ENCODE results near the gene APOBEC3C.
"Not testable (repeated sequence)": the region's sequence is repeated elsewhere in the genome, so short reads cannot be mapped to it uniquely, and the experiment has no call there.

The APOBEC3C gene

GRCh38 chr22:39066442-39067276 lies 52.6 kb downstream of the APOBEC3C start:
- DNase-seq: not testable (repeated sequence)

GRCh38 chr22:39068033-39068785 lies 54.2 kb downstream of the APOBEC3C start:
- DNase-seq: no peak
